HG02798 (cell line): ENCODE measurements around the gene SHISA2.

Source experiments
- ATAC-seq: cut with Tn5 transposase; IDR thresholded peaks from one replicate; pipeline ENCODE4 v1.9.1; 2021; ENCODE audit warnings: mild to moderate bottlenecking; ENCODE audit not compliant: unreplicated experiment, poor library complexity

Gene SHISA2

DNA sequence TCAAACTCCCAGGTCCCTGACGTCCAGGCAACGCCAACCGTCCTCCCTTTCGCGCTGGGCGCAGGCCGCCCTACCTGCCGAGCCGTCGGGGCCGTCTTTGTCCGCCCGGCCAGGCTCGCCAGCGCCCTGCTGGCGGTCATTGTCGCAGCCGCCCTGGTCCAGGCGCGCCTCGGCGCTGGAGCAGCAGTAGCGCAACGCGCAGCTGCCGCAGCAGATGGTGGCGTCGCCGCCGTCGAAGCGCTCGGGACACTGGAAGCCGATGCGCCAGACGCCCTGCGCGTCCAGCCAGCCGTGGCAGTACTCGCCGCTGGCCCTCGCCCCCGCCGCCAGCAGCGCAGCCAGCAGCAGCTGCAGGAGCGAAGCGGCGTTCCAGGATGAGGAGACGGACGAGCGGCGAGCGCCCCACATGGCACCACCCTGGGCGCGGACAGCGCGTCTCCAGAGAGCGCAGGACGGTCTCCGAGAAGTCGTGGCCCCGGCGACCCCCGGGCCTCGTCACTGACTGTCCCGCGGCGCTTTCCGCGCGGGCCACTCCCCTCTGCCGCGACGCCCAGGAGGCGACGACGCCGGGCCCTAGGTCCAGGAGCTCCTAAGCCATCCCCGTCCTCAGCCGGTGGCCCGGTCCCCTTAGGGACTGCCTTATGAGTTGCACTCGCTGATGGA, 1.1 kb downstream of the SHISA2 start:
- ATAC-seq = no peak

DNA sequence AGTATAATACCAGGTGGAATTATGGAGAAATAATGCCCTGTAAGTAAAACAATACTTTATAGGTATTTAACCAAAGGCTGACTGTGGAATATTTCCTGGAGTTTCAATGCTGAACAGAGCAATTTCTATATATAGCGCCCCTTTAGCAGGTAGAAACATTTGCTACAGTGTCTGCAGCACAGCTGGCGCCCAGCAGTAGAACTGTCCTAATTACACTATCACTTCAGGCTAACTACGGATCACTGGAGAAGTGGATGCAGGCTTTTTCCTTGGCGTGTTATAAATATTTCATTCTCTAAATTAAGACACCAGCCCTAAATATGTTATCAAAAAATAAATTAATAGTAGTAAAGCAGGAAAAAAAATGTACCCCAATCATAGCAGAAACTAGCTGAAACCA, 3.1 kb downstream of the SHISA2 start:
- no peak for ATAC-seq

DNA sequence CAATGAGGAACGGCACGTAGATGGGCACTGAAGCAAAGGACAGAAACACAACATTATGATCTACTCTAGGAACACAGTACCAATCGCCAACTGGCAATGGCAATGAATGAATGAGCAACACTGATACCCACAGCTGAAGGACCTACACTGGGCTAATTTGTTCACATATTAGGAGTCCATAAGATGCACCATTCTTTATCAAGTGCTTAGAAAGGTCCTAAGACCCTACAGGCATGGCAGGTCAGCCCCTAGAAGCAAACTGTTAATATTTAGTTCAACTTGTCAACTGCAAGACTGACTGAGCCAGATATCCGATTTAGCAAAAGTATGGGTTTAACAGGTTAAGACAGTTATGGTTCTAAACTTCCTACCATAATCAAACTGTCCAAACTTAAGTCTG, 4.8 kb downstream of the SHISA2 start:
- ATAC-seq = no peak

DNA sequence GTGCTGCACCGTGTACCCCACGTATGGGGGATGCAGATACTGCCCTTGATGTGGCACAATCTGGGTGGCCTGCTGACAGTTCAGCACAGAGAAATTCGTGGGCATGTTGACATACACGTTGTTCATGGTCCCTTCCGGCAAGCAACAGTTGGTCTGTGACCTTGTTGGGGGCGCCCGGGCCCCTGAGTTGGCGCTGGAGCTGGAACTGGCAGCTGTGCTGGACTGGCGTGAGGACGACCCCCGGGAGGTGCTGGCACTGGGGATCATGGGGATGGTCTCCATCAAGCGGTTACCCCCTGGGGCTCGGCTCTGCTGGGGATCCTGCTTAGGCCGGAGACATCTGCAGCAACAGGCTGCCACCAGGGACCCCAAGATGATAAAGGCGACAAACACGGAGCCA, 5.2 kb downstream of the SHISA2 start:
- ATAC-seq = no peak

DNA sequence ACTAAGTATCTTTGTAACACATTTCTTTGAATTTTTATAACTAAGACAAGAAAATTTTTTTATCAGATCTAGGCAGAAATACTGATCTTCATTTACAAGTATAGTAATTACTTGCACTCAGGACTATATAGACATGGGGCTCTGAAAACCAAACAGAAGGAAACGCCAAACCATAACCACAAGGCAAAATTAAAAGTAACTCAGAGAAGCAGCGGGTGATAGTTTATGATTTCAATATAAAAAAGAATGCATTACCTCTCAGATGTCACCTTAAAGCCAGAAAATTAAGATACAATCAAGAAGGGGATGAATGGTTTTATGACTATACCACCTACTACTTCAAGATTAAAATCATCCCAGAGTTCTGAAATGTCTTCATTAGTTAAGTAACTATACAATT, 6.7 kb downstream of the SHISA2 start:
- no peak for ATAC-seq

DNA sequence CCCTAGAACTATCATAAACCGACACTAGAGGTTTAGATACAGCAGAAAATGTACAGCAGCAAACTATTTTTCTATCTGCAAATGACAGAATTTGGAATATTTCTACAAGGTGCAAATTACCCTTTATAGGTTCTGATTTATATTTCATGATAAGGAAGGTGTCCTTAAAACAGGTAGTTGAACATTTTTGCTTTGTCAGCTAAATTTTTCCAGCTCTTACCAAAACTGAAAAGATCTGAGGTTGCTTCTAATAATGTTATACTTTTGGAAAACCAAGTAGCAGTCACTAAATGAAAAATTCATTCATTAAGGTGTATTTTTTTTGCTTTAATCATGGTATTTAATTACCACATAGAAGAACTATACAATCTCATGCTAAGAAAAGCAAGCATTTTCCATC, 9.0 kb downstream of the SHISA2 start:
- no peak for ATAC-seq

DNA sequence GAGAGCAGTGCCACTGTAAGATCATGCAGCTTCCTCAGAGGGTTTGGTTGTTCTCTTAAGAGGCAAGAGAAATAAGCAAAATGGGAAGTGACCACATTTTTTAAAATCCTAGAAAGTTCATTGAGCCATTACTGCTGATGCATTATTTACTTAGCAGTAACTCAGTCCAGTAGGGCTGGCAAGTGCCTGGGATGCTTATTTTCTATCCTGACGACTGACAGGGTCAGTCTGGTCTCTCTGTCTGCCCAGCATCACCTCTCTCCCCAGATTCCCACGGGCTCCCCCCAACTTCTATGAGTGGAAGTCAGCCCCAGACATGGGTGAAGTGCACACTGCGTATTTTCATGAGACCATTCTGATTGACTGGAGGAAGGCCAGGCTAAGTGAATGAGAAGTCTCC, 10.4 kb downstream of the SHISA2 start:
- no peak for ATAC-seq

DNA sequence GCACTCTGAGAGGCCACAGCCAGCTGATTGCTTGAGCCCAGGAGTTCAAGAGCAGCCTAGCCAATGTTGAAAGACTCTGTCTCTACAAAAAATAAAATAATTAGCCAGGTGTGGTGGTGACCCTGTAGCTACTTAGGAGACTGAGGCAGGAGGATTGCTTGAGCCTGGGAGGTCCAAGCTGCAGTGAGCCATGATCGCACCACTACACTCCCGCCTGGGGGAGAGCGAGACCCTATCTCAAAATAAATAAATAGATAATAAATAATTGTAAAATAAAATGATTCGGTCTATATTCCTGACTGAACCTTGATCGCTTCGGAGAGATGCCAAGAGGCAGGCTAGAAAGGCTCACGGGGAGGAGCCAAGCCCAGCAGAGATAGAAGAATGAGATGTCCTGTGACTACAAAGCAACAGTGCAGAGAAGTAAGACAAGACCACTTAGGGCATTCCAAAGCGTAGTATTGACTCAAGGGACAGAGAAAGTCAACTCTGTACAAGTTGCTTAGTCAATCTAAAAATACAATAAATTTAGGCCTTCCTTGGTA, 12.8 kb downstream of the SHISA2 start:
- ATAC-seq = no peak

DNA sequence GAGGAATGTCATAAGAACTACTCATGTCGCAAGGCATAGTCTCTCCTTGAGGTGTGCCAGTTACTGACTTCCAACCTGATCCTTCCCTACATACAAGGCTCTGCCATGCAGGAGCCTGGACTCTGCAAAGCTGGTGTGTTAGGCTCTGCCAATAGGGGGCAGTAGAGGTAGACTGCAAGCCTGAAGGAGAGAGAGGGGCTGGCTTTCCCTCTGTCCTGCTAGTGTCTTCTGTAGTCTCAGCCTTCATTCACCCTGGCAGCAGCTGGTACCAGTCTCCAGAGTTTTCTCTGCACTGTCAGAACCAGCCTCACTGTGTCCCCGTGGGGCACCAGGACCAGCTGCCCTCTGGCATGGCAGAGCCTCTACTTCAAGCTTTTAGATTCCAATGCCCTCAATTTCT, 14.5 kb downstream of the SHISA2 start:
- no peak for ATAC-seq

DNA sequence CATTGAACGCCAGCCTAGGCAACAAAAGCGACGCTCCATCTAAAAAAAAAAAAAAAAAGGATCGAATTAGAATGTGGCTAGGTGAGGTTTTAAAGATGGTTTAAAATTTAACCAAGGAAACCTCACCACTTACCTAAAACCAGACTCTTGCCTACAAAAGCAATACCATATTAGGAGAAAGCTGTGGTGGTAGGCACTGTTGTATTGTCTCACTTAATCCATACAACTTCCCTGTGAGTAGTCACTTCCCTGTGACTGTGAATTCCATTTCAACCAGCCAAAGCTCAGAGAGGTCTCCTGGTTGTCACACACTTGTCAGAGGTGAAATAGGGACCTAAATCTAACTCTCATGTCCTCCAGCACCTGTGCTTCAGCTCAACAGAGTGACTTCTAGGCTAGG, 15.4 kb downstream of the SHISA2 start:
- ATAC-seq = no peak

DNA sequence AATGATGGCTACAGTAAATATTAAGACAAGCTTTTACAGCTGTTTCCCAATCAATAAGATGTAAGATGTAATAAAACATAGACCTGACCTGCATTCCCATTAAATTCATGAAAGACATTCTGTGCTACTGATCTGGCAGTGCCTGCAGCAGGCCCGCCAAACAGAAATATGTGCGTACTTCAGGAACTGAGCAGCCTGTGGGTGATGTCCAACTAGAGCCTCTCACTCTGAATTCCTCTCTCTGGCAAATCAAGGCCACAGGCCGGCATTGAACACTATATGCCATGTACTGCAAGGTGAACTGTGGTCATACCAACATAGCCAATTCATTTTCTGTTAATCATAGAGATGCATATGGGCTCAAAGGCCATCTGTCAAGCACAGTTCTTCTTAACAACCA, 17.8 kb downstream of the SHISA2 start:
- no peak for ATAC-seq

DNA sequence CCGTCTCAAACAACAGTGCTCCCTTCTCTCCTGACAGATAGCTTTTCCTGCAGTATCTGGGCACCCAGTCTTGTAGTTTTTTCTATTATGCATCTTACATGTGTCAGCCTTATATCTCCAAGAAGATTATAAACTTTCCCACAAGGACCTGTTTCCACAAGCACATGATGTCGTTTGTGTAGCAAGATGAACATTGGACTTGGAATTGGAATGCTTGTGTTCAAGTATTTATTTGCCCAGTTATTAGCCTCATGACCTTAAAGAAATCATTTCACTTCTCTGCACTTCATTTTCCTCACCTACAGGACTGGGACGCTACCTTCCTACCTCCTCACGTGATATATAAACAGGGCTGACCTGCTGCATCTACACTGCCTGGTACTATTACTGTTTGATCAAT, 21.5 kb downstream of the SHISA2 start:
- ATAC-seq = no peak

DNA sequence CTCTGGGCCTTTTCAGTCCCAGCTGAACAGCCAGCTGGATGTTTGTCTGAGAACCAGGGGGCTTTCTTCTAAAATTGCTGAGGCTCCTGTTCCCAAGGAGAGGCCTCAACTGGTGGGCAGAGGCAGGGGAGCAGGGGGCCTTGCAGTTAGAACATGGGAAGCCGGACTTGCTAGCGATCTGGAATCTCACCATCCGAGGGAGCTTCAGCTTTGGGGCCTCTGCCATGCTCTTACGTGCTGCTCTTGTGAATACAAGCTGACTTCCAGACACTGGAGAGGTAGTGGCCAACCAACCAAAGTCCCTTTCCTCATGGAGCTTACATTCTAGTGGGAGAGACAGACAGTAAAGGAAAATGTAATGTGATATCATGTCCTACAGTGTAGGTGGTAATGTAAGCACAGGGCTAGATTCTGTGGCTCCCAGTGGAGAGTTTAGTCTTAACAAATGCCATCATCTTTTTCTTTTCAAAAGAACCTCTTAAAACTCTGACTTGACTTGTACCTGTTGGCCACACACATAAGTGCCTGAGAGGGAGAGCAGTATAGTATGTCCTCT, 22.2 kb downstream of the SHISA2 start:
- no peak for ATAC-seq

DNA sequence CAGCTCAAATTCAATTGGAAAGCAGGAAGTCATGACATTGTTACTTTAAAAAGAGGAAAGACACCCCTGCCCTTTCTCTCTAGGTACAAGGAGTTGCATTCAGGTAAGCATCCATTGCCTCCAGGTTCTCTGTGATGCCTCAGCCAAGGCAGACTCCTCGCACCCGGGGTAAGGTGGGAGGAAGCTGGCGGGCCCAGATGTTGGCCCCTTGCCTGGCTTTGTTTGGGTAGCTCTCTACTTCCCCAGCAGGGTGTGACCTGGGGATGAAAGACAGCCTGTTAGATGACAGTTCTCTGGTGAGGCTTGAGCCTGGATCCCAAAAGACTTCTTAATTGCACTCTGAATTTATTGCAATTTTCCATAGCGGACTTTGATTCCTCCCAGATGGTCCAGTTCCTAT, 25.6 kb downstream of the SHISA2 start:
- ATAC-seq = no peak

DNA sequence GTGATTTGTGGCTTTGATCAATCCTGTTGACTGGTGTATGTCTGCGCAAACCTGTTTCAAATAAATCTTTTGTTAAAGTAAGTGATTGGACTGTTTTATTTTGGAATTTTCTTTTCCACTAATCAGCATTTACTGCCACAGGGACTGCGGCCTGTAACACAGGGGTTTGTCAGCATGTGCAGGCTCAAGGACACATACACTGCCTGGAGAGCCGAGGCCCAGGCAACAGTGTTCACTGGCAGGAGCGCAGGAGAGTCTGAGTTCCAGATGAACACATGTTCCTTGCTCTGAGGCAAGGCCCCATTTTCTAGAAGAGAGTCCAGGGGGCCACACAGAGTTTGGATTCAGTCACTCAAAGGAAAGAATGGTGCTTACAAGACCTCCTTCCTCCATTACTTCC, 26.0 kb downstream of the SHISA2 start:
- no peak for ATAC-seq

DNA sequence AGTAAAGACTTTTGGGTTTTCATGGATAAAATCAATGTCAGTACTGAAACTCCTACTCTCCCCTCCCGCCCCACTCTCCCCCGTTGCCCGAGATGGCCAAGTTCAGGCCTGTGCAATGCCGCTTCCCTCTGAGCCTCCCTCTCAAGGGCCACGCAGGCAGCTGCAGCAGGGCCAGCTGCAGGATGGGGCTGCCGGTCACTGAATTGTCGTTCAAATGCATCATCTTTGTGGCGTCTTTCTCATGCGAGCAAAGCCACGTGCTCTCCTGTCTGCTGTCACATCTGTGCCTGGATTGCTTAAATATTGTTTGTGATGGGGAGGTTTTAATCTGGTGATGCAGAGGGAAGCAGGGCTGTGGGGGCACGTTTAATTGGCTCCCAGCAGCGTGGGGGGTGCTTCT, 26.6 kb downstream of the SHISA2 start:
- no peak for ATAC-seq

DNA sequence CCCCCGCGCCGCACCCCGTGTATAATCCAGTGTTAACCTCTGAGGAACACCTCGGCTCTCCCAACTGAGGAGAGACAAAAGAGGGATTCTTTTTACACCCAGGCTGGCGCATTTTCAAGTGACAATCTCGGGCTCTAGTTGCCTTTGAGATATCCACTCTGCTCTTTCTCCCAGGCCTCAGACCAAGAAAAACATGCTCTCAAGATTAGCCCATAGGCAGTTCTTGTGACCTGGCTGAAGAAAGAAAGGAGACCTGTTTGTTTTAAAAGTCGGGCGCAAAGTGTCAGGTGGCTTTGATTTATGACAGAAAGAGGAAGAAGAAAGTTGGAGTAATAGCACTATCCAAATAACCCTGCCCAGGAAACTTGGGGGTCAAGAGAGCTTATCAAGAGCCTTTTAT, 27.3 kb downstream of the SHISA2 start:
- no peak for ATAC-seq

DNA sequence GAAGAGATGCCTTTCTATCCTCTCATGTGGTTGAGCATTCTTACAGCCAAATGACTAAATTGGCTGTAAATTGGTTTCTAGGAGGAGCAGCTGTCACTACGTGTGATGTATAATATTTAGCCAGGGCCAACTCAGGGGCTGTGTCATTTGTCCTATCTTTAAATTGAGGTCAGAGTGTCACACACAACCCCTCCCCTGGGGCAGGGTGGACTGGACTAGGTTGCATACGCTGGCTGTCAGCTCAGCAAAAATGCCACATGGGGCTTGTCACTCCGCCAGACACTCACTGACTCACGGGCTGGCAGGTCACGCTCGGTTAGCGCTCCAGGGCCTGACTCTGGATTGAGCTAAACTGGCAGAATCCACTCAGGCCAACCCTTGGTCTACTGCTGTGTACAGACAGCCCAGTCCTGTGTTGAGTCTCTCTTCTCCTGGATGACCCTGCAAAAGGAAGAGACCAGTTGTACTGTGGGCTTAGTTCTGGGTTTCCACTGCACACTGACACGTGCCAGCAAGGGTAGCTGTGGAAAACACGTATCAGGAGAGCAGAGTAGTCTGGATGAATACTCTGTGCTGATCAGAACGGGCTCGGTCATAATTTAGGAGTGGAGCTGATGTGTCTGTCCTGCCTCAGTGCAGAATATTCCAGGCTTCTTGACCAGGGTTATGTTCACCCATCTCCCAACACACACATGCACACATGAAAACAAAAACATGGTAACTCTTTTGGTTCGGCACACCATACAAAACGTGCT, 29.1 kb downstream of the SHISA2 start:
- ATAC-seq = no peak

DNA sequence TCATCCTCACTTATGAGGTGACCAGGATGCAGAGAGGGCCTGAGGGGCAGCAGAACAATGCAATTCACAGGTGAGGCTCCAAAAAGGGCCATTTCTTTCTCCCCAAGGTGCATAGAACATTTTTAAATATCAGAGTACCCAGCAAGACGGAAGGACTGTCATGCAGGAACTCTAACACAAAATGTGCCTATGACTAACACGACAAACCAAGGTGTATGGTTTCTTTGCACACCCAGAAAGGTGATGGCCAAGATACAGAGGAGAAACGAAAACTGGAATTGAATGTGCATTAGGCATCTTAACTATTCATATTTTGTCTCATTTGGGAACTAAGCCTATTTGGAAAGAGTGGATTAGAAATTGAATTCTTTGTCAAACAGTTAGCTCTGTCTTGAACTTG, 29.9 kb downstream of the SHISA2 start:
- ATAC-seq = no peak

DNA sequence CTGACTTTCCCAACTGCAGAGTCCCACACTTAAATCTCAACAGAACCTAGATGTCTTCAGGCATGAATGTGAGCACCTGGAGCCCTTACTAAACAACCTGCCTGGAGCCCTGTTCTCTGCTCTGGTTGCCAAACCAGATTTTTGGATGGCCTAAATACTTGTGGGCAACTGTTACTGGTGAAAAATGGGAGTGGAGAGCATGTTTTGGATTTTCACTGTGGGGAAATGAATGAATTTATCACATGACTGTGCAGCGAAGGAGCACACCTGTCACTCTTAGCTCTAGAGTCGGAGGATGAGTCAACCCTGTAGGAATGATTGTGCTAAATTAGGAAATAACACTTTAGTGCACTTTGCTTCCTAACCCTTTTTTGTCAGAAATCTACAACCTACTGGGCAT, 30.3 kb downstream of the SHISA2 start:
- ATAC-seq = no peak

DNA sequence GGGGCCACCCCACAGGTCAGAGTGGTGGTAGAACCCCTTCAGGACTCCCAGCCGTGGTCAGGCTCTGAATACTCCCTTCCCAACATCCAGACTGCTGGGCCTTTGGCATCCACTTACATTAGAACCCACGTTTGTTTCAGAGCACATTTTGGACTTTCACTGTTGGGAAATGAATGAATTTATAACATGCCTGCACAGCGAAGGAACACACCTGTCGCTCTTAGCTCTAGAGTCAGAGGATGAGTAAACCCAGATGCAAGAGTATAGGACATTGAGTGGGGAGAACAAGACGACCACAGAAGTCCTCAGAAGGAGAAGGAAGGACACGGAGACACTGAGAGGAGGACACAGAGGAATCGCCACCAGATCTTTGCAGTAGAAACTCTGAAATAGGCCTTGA, 30.9 kb downstream of the SHISA2 start:
- ATAC-seq = no peak
